Panc1 (cell line): ENCODE results near the gene MLLT3.

Experiments
- CTCF ChIP-seq: fragments of 450-650 bp; IDR thresholded peaks from 2 replicates; pipeline ENCODE4 v1.5.1; 2017; ENCODE audit warnings: mild to moderate bottlenecking
- POLR2AphosphoS5 ChIP-seq: IDR thresholded peaks from 2 replicates; pipeline ENCODE4 v1.6.1; 2012; ENCODE audit warnings: mild to moderate bottlenecking, low read depth, low read length, moderate library complexity
- REST ChIP-seq, 2 experiments: IDR thresholded peaks; 2 replicates each; pipeline ENCODE4 v1.6.1; 2011 to 2012; ENCODE audit warnings: low read depth in 2 of 2, control low read depth in 1 of 2, low read length in 1 of 2, mild to moderate bottlenecking in 1 of 2, moderate library complexity in 1 of 2; ENCODE audit not compliant: insufficient read depth in 1 of 2

GRCh38 chr9:20376042-20376441, 246.3 kb downstream of the MLLT3 start:
- TF ChIP-seq CTCF (no peak), REST (IDR thresholded peaks at IDR 0.05; ENCODE audit: insufficient read depth in 1 of 2, low read depth in 2 of 2, low read length in 1 of 2) (no peak), POLR2AphosphoS5 (no peak)
